ENCODE results near the gene HS3ST3B1. TPM values are rescaled to one million over a fixed set of nuclear protein-coding genes. Genes with fewer than 3 reads are reported as not detected.

HS3ST3B1 gene
- 1 to 10 TPM in 2 of 3 donors, under 1 TPM in 1; 0.96 to 3.6 (median 2.8) TPM for total RNA-seq

DNA sequence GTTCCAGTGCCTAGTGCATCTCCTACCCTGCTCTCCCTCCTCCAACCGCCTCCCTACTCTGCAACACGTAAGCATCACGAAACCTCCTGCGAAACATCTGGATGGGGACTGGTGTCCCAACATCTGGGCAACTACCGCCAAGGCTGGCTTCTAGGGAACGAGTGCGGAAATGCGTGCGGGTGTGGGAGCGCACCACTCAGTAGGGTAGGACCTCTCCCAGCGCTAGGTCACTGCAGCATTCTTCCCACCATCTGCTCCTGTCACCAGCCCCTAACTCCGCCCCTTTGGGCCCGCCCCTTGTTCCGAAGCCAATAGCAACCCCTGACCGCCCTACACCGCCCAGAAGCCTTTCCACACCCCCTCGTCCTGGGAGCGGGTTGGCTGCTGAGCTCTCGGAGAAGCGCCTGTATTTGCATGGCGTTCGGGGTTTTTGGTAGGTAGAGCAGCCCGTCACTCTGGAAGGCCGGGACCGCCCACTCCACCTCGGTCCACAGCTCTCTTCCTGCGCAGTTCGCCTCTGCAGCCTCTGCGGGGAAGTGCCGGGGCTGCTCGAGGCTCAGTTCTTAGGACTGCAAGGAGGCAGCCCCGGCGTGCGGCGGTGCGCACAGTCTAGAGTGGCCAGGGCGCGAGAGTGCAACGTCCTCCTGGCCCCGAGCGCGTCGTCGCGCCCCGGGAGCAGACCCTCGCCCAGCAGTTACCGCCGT lies at the start of gene HS3ST3B1:
Gene HS3ST3B1, plus strand, starts transcription at position 507 of the 704 bp plus-strand sequence. CDS start 438 bp downstream, outside the sequence.
- intact Hi-C loops (cut with DNase I; ENCODE audit: low total_unique reads), result loop anchor here (10.0 kb wide), 1 partner anchor 696 kb away; the partner anchor contains the start of gene HS3ST3A1
- H3K9me3 ChIP-seq, result no peaks in the 10 kb centered on the region
- TF ChIP-seq POLR2AphosphoS5 (IDR thresholded peaks at IDR 0.05) (peak; percentile 27 to 59 (median 43)), POLR2A (IDR thresholded peaks at IDR 0.05) (peak; percentile 39), CTCF (IDR thresholded peaks at IDR 0.05) (peak; percentile 9 to 44 (median 33))
- peak within 1 kb of the TSS; percentile 50 to 89 (median 78) for H3K4me3 ChIP-seq
- H3K27ac ChIP-seq, result peak within 1 kb of the TSS; percentile 61 to 86
- H3K4me1 ChIP-seq, result peaks cover 5 to 6% of the 10 kb centered on the region in 2 donors
- no peaks in the 10 kb centered on the region for H3K36me3 ChIP-seq
- DNase-seq (ENCODE audit: low spot score in 2 of 2), result peak; percentile 95 to 99
- peaks cover 0 to 53% of the 10 kb centered on the region in 2 donors for H3K27me3 ChIP-seq

- TF ChIP-seq POLR2AphosphoS5 (IDR thresholded peaks at IDR 0.05), result no peak
- no peak for TF ChIP-seq POLR2A (IDR thresholded peaks at IDR 0.05)
- TF ChIP-seq CTCF (IDR thresholded peaks at IDR 0.05), result no peak
- intact Hi-C loops (cut with DNase I; ENCODE audit: low total_unique reads), result no loop called here
Observed at GRCh38 chr17:14261406-14261805, 39.5 kb upstream of the HS3ST3B1 start.

DNA sequence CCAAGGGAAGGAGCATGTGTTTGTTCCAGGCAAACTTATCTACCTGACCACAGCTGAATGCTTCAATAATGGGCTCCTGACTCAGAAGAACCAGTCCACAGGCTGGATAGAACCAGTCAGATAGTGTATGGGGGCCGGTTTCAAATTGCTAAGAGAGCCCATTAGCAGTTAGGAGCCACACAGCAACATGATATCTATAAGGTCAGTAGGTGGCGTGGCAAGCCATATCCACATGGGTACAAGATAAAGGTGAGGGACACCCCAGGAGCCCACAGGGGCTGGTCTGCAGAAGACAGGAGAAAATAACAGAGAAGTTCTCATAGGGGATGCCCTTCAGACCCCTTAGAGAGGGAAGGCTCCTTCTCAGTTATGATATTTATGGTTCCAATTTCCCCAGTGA lies 32.6 kb upstream of the HS3ST3B1 start:
- no peak for TF ChIP-seq CTCF (IDR thresholded peaks at IDR 0.05)
- TF ChIP-seq POLR2A (IDR thresholded peaks at IDR 0.05), result no peak
- TF ChIP-seq POLR2AphosphoS5 (IDR thresholded peaks at IDR 0.05), result no peak
- no peak for DNase-seq (ENCODE audit: low spot score in 2 of 2)
- Histone ChIP-seq H3K27me3 (no peaks in the 10 kb centered on the region), H3K4me1 (no peaks in the 10 kb centered on the region), H3K4me3 (no peak overlapping the region), H3K9me3 (no peaks in the 10 kb centered on the region), H3K27ac (no peak overlapping the region), H3K36me3 (no peaks in the 10 kb centered on the region)
- intact Hi-C loops (cut with DNase I; ENCODE audit: low total_unique reads), result no loop called here

More at GRCh38 chr17:14261406-14261805, 39.5 kb upstream of the HS3ST3B1 start:
- DNase-seq (ENCODE audit: low spot score in 2 of 2), result no peak
- Histone ChIP-seq H3K4me3 (no peak overlapping the region), H3K36me3 (no peaks in the 10 kb centered on the region), H3K9me3 (peaks cover 0 to 7% of the 10 kb centered on the region in 2 donors), H3K27ac (no peak overlapping the region), H3K27me3 (no peaks in the 10 kb centered on the region), H3K4me1 (no peaks in the 10 kb centered on the region)

DNA sequence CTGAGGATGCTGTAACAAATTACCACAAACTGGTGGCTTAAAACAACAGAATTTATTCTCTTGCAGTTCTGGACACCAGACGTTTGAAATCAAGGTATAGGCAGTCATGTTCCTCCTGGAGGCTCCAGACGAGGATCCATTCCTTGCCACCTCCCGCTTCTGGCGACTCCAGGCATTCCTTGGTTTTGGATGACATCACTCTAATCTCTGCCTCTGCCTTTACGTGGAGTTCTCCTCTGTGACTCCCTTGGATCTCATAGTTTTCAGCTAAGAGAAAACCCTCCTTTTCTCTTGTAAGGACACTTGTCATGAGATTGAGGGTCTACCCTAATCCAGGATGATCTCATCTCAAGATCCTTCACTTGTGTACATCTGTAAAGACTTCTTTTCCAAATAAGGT lies 31.4 kb upstream of the HS3ST3B1 start:
- Histone ChIP-seq H3K27me3 (no peaks in the 10 kb centered on the region), H3K9me3 (peaks cover 0 to 1% of the 10 kb centered on the region in 2 donors), H3K27ac (no peak overlapping the region), H3K4me1 (no peaks in the 10 kb centered on the region), H3K36me3 (no peaks in the 10 kb centered on the region), H3K4me3 (no peak overlapping the region)
- intact Hi-C loops (cut with DNase I; ENCODE audit: low total_unique reads), result no loop called here
- TF ChIP-seq POLR2A (IDR thresholded peaks at IDR 0.05) (no peak), CTCF (IDR thresholded peaks at IDR 0.05) (no peak), POLR2AphosphoS5 (IDR thresholded peaks at IDR 0.05) (no peak)
- no peak for DNase-seq (ENCODE audit: low spot score in 2 of 2)

- Histone ChIP-seq H3K27me3 (no peaks in the 10 kb centered on the region), H3K4me1 (no peaks in the 10 kb centered on the region), H3K36me3 (no peaks in the 10 kb centered on the region), H3K27ac (no peak overlapping the region), H3K9me3 (peaks cover 0 to 8% of the 10 kb centered on the region in 2 donors), H3K4me3 (no peak overlapping the region)
- DNase-seq (ENCODE audit: low spot score in 2 of 2), result no peak
- TF ChIP-seq CTCF (IDR thresholded peaks at IDR 0.05) (no peak), POLR2A (IDR thresholded peaks at IDR 0.05) (no peak), POLR2AphosphoS5 (IDR thresholded peaks at IDR 0.05) (no peak)
- intact Hi-C loops (cut with DNase I; ENCODE audit: low total_unique reads), result no loop called here
Observed at GRCh38 chr17:14270508-14270907, 30.4 kb upstream of the HS3ST3B1 start.

Measured in breast epithelium (tissue), 4 donors.